Fibroblast of lung (primary cell): ENCODE results near the gene CDKN2AIP. TPM values are rescaled to one million over a fixed set of nuclear protein-coding genes. Genes with fewer than 3 reads are reported as not detected.
"Not testable (repeated sequence)": the region's sequence is repeated elsewhere in the genome, so short reads cannot be mapped to it uniquely, and the experiment has no call there.

Experiments
- DNase-seq, 2 donors: peaks; one replicate each; pipeline versions ENCODE4 v3.0.0 to v3.0.0-alpha.2; 2010; ENCODE audit warnings: low read depth in 2 of 2
- H2AFZ ChIP-seq: 2 replicates; pipeline ENCODE4 v1.5.1; 2012; ENCODE audit warnings: low read length, control low read depth, inconsistent platforms
- H3K27ac ChIP-seq: 2 replicates; pipeline ENCODE4 v1.5.1; 2011; ENCODE audit warnings: low read length, control low read depth; ENCODE audit not compliant: insufficient read depth
- H3K27me3 ChIP-seq: 2 replicates; pipeline ENCODE4 v1.5.1; 2011; ENCODE audit warnings: mild to moderate bottlenecking, low read length; ENCODE audit not compliant: control insufficient read depth, insufficient read depth
- H3K36me3 ChIP-seq: 2 replicates; pipeline ENCODE4 v1.5.1; 2011; ENCODE audit warnings: low read length; ENCODE audit not compliant: control insufficient read depth, insufficient read depth
- H3K4me1 ChIP-seq: 2 replicates; pipeline ENCODE4 v1.5.1; 2011; ENCODE audit warnings: low read length; ENCODE audit not compliant: control insufficient read depth, insufficient read depth; ENCODE audit errors: extremely low read depth
- H3K4me2 ChIP-seq: 2 replicates; pipeline ENCODE4 v1.5.1; 2011; ENCODE audit warnings: low read length, control low read depth; ENCODE audit not compliant: insufficient read depth; ENCODE audit errors: extremely low read depth
- H3K4me3 ChIP-seq, 4 experiments: fragments of 200-600 bp in 1 of 4; sonication (generic) in 1 of 4; replicated peaks in 1 of 4; 2 replicates each; pipeline ENCODE4 v1.5.1; 2011 to 2016; ENCODE audit warnings: low read length in 4 of 4, low read depth in 3 of 4, mild to moderate bottlenecking in 3 of 4, control low read depth in 2 of 4, inconsistent platforms in 1 of 4, mixed read lengths in 1 of 4; ENCODE audit not compliant: insufficient read depth in 1 of 4; ENCODE audit errors: control extremely low read depth in 1 of 4
- H3K79me2 ChIP-seq: 2 replicates; pipeline ENCODE4 v1.5.1; 2012; ENCODE audit warnings: mild to moderate bottlenecking, low read length, inconsistent platforms; ENCODE audit not compliant: control insufficient read depth, insufficient read depth
- H3K9ac ChIP-seq: 2 replicates; pipeline ENCODE4 v1.5.1; 2011; ENCODE audit warnings: mild to moderate bottlenecking, low read length, control low read depth; ENCODE audit not compliant: insufficient read depth
- H3K9me3 ChIP-seq: 2 replicates; pipeline ENCODE4 v1.5.1; 2012; ENCODE audit warnings: low read depth, low read length; ENCODE audit not compliant: control insufficient read depth, insufficient read depth
- H4K20me1 ChIP-seq: 2 replicates; pipeline ENCODE4 v1.5.1; 2011; ENCODE audit warnings: low read length; ENCODE audit not compliant: control insufficient read depth, insufficient read depth; ENCODE audit errors: extremely low read depth
- CTCF ChIP-seq, 2 donors: IDR thresholded peaks in 1 of 2; conservative IDR thresholded peaks in 1 of 2; 1 replicate in 1 of 2; 2 replicates in 1 of 2; pipeline ENCODE4 v1.5.1; 2011 to 2012; ENCODE audit warnings: low read length in 2 of 2, control low read depth in 1 of 2, inconsistent platforms in 1 of 2, low read depth in 1 of 2, mild to moderate bottlenecking in 1 of 2
- EZH2 ChIP-seq: IDR thresholded peaks from 2 replicates; pipeline ENCODE4 v1.5.1; 2012; ENCODE audit warnings: low read length, control low read depth, mild to moderate bottlenecking; ENCODE audit errors: missing control alignments
- polyA plus RNA-seq, 2 donors: library from polyadenylated mRNA; depleted of rRNA in 1 of 2; stranded (reverse) in 1 of 2; unstranded in 1 of 2; fragments of >200 nt; gene quantifications; 2 replicates each; pipeline ENCODE4 v1.2.1, GENCODE V29; 2011 to 2012; ENCODE audit warnings: missing spikeins in 1 of 2
- total RNA-seq: library from RNA; depleted of rRNA; stranded (reverse); fragments of >200 nt; gene quantifications from 2 replicates; pipeline ENCODE4 v1.2.1, GENCODE V29; 2014

Gene CDKN2AIP
- total and polyA plus RNA-seq, 2 donors (not counting 1 experiment from before 2014, with no cell fraction given) = 15.4 to 20.5 TPM

GRCh38 chr4:183465879-183466278 is 21.4 kb downstream of the CDKN2AIP start:
- not testable (repeated sequence) for H2AFZ ChIP-seq, H3K79me2 ChIP-seq, H4K20me1 ChIP-seq, H3K27ac ChIP-seq, DNase-seq, H3K4me3 ChIP-seq, H3K36me3 ChIP-seq, H3K9ac ChIP-seq, H3K4me1 ChIP-seq, H3K27me3 ChIP-seq, H3K4me2 ChIP-seq, H3K9me3 ChIP-seq

- Histone ChIP-seq H3K27ac (no peak overlapping the region), H3K36me3 (no peaks in the 10 kb centered on the region), H3K79me2 (no peaks in the 10 kb centered on the region), H3K9ac (no peak overlapping the region), H3K9me3 (no peaks in the 10 kb centered on the region), H4K20me1 (no peaks in the 10 kb centered on the region), H2AFZ (no peak overlapping the region), H3K4me2 (no peak overlapping the region), H3K4me1 (no peaks in the 10 kb centered on the region), H3K27me3 (no peaks in the 10 kb centered on the region), H3K4me3 (no peak overlapping the region)
- TF ChIP-seq CTCF (conservative IDR thresholded peaks at IDR 0.05 in 1 of 2, IDR thresholded peaks at IDR 0.05 in 1 of 2; ENCODE audit: low read depth in 1 of 2, low read length in 2 of 2) = no peak
- TF ChIP-seq EZH2 = no peak
- DNase-seq = no peak
Observed at GRCh38 chr4:183467246-183467645, 22.8 kb downstream of the CDKN2AIP start.

- Histone ChIP-seq H3K27ac (no peak overlapping the region), H4K20me1 (no peaks in the 10 kb centered on the region)
- DNase-seq = peak in 1 of 2 donors; percentile 34
Observed at GRCh38 chr4:183468210-183469095, 24.0 kb downstream of the CDKN2AIP start.

More at GRCh38 chr4:183468210-183469095, 24.0 kb downstream of the CDKN2AIP start:
- Histone ChIP-seq H3K36me3 (no peaks in the 10 kb centered on the region), H3K79me2 (no peaks in the 10 kb centered on the region), H3K9me3 (no peaks in the 10 kb centered on the region), H3K27me3 (no peaks in the 10 kb centered on the region), H3K9ac (no peak overlapping the region), H3K4me1 (no peaks in the 10 kb centered on the region), H3K4me3 (no peak overlapping the region), H2AFZ (no peak overlapping the region), H3K4me2 (no peak overlapping the region)
- TF ChIP-seq EZH2 = no peak
- no peak for TF ChIP-seq CTCF (conservative IDR thresholded peaks at IDR 0.05 in 1 of 2, IDR thresholded peaks at IDR 0.05 in 1 of 2; ENCODE audit: low read depth in 1 of 2, low read length in 2 of 2)
